Pons (tissue), 1 donor: ENCODE measurements around the gene SPTBN5.

Source experiments
- DNase-seq: peaks from one replicate; pipeline ENCODE4 v3.0.0-alpha.2; 2016; ENCODE audit warnings: low spot score

SPTBN5 gene

GRCh38 chr15:41804916-41805666 lies 88.8 kb downstream of the SPTBN5 start:
- no peak for DNase-seq

GRCh38 chr15:41804361-41804760 lies 89.5 kb downstream of the SPTBN5 start:
- DNase-seq = no peak

- DNase-seq = no peak
Observed at GRCh38 chr15:41801850-41802455, 91.9 kb downstream of the SPTBN5 start.

- DNase-seq = no peak
Observed at GRCh38 chr15:41801185-41801584, 92.7 kb downstream of the SPTBN5 start.

GRCh38 chr15:41799488-41799805 lies 94.4 kb downstream of the SPTBN5 start:
- DNase-seq = no peak

- no peak for DNase-seq
Observed at GRCh38 chr15:41798607-41799487, 95.0 kb downstream of the SPTBN5 start.
